HG03280 (cell line): ENCODE results near the gene SH2D1A.
"Not testable (repeated sequence)": the region's sequence is repeated elsewhere in the genome, so short reads cannot be mapped to it uniquely, and the experiment has no call there.

ENCODE experiments used
- ATAC-seq: cut with Tn5 transposase; IDR thresholded peaks from one replicate; pipeline ENCODE4 v1.9.1; 2021; ENCODE audit warnings: mild to moderate bottlenecking, moderate library complexity; ENCODE audit not compliant: unreplicated experiment

SH2D1A gene

DNA sequence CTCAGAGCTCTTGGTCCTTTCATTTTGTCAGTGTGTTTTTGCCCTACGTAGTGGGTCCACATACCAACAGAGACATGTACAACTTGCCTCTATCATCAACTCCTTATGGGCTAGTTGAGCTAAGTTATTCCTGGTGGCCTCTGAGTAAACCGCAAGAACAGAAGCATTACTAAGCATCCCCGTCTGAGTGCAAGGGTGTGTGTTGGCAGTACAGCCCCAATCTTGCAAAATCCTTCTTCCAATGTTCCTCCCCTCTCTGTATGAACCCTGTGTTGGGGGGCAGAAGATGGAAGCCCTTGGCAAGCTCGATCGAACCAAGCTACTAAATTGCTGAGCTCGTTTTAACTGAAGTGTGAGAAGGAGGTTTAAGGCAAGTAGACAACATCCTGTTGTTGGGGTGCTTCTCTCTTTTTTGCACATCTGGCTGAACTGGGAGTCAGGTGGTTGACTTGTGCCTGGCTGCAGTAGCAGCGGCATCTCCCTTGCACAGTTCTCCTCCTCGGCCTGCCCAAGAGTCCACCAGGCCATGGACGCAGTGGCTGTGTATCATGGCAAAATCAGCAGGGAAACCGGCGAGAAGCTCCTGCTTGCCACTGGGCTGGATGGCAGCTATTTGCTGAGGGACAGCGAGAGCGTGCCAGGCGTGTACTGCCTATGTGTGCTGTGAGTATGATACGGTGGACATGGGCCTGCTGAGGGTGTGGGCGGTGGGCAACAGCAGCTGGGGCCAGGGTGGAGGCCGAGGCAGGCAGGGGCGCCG lies at the start of gene SH2D1A:
TSS of gene SH2D1A (plus strand) at position 447 of the 760 bp plus-strand sequence. CDS start at position 527, 80 bp downstream.
- no peak for ATAC-seq

DNA sequence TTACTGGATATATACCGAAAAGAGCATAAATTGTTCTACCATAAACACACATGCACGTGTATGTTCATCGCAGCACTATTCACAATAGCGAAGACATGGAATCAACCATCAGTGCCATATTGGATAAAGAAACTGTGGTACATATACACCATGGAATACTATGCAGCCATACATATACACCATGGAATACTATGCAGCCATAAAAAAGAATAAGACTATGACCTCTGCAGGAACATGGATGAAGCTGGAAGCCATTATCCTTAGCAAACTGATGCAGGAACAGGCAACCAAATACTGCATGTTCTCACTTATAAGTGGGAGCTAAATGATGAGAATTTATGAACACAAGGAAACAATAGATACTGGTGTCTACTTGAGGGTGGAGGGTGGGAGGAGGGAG lies 47.0 kb upstream of the SH2D1A start:
- not testable (repeated sequence) for ATAC-seq

DNA sequence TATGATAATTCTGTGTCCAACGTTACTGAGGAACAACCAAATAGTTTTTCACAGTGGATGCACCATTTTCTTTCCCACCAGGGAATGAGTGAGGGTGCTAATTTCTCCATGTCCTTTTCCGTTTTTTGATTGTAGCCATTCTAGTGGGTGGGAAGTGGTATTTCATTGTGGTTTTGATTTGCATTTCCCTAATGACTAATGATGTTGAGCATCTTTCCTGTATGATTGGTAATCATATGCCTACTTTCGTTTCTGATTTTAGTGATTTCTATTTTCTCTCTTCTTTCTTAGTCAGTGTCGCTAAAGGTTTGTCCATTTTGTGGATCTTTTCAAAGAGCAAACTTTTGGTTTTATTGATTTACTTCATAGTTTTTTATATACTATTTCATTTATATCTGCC lies 46.0 kb upstream of the SH2D1A start:
- no peak for ATAC-seq

DNA sequence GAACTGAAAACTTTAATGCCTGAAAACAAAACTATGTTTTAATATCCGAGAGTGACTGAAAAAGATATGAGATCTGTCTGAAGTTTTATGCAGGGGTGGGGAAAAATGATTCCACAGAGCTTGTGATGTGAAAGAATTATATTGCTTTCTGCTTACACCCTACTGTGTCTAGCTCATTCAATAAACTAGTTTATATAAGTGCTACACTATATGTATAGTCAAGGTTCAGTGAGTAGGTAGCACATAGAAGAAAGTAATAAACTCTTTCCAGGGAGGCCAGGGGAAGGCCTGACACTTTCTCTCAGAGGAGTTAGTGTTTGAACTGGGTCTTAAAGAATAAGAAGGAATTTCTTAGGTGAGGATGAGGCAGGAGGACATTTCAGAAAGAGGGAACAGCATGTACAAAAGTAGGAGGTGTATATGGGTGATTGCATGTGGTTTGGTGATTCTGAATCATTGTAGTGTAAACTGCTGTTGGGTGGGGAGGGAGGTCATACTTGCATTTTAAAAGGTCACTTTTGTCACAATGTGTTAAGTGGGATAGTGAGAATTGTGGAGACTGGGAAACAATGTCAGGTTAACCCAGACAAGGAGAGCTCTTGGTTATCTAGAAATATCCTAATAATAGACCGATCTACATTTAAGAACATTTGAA lies 39.0 kb upstream of the SH2D1A start:
- no peak for ATAC-seq

DNA sequence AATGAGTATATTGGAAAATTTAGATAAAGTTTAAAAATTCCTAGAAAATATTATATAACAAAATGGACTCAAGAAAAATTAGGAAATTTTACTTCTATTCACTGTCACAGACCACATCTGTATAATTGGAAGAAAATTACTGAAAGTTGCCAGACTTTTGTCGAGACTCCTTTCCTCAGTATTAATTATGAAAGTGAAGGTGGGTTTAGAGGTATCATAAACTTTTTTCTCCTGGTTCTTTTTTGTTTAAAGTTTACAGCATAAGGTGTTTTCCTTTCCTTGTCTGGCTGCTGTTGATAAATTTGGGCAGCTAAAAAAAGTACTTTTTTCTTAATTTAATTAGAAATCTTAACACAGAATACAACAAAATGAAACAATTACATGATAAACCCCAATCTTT lies 20.6 kb upstream of the SH2D1A start:
- ATAC-seq = no peak

DNA sequence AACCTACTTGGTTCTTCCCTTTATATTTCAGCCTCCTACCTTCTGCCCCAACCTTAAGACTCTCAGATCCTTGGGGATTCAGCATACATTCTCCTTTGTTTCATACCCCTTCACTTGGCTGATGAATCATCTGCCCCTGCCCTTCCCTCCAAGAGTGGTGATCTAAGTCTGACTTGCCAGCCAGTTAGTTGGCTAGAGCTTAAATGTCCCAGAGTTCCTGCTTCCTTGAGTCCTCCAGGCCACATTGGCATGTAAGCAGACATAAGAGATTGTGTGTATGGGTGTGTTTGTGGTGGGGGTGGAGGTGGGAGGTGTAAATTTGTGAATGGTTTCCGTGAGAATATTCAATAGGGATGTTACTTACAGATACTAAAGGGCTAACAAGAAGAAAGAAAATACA lies 17.6 kb upstream of the SH2D1A start:
- no peak for ATAC-seq

DNA sequence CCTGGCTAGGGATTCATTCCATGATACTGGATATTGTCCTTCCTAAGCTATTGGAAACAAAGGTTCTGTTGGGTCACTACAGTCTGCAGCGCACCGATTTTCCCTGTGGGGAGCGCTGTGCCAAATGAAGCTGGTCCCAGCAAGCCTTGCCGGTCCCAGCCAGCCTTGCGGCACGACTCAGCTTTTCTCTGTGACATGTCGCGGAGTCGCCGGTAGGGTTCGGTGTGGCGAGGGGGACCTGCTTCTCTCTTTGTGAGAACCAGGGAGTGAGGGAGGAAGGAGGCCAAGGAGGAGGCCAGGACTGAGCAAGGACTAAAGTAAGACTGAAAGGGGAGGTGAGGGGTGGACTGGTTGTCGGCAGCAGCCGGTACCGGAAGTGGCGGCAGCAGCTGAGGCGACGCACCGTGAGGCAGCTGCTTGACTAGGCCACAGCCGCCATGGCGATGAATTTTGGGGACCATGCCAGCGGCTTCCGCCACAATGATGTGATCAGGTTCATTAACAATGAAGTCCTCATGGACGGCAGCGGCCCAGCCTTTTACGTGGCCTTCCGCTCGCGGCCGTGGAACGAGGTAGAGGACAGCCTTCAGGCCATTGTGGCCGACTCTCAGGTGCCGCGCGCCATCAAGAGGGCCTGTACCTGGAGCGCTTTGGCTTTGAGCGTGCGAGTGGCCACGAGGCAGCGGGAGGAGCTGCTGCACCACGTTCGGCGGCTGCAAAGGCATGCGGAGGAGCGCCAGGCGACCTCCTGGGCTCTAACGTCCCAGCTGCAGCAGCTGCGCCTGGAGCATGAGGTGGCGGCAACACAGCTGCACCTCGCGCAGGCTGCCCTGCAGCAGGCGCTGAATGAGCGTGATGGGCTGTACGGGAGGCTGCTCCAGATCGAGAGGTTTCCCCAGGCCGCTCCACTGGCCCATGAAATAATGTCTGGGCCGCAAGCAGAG lies 13.6 kb upstream of the SH2D1A start, which contains the start of gene TEX13D:
TSS of gene TEX13D (plus strand) at position 180 of the 944 bp plus-strand sequence. CDS start at position 438, 258 bp downstream.
- ATAC-seq = no peak

DNA sequence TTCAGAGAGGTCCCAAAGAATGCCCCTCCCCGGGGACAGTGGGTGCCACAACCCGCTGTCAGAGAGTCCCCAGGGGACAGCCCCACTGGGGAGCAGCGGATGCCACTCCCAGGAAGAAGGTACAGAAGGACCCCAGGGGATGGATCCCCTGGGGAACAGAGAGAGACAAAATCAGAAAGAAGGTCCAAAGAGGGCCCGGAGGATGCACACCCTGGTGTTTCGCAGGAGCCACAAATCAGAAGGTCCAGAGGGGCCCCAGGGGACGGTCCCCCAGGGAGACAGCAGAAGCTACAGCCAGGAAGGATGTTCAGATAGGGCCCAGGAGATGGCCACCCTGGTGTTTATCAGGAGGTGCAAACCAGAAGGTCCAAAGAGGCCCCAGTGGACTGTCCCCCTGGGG lies 12.5 kb upstream of the SH2D1A start:
- ATAC-seq = no peak

DNA sequence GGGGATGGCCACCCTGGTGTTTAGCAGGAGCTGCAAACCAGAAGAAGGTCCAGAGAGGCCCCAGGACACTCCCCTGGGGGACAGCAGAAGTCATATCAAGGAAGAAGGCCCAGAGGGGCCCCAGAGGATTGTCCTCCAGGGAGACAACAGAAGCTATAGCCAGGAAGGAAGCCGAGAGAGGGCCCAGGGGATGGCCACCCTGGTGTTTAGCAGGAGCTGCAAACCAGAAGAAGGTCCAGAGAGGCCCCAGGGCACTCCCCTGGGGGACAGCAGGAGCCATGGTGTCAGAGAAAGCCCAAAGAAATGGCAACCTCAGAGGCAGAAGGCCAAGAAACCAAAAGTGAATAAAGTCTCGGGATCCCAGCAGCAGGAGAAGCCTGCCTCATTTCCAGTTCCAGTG lies 11.8 kb upstream of the SH2D1A start:
- ATAC-seq = not testable (repeated sequence)

DNA sequence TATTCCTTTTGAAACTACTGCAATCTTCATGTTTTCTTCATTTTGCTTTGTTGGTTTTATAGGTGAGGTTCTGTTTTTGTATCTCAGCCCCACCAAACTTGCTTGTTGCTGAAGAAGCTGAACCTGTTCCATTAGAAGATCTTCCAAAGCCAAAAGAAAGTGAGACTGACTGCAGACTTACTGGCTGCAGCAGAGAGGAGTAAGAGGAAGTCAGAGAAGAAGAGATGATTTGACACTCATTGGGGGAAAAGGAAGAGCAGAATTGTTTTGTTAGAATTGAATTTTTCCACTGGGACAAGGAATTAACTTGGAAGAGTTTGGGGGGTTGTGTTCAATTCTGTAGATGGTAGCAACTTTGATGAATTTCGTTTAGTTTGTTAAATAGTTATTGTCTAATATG lies 10.8 kb upstream of the SH2D1A start:
- ATAC-seq = no peak

DNA sequence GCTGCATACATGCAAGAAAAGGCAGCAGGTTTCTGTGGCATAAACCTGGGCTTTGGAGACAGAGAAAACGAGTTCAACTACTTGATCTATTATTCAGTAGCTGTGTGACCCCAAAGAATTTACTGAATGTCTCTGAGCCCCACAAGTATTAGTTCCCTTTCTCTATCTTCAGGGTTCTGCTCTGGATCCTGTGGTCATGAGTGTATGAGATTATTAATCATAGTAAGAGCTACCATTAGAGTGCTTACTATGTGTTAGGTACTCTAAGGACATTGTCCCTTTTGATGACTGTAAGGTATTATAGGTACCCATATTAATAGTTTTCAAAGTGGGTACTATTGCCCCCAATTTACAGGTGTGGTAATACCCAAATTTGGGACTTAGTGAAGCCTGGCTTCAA lies 8.4 kb upstream of the SH2D1A start:
- no peak for ATAC-seq

DNA sequence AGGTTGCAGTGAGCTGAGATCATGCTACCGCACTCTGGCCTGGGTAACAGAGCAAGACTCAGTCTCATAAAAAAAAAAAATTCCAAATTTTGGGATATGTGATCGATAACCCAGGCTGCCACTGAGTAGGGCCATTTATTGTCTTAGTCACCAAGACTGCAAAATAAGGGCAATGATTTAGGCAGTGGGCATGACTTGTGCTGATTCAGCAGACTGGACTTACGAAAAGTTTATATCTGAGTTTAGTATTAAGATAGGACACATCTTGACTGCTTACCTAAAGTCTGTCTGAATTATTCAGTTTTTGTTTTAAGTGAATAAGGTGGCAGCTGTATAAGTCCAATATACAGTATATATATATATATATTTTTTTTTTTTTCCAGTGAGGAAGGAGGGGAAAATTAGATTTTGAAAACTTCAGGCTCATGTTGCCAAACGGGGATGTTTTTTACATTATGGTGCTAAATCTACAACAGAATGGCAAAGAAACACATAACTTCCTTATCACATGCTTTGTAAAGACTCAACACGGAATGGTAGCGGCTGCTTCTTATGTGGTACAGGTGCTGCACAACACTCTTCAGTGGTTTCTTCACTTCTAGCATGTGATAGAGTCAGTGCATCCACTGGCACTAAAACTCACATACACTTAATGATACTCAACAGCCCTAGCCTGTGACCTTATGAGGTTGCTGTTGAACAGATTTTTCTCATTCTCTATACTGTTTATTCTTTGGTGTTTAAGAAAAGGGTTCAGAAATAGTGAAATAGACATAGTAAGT lies 7.4 kb upstream of the SH2D1A start:
- ATAC-seq = no peak

DNA sequence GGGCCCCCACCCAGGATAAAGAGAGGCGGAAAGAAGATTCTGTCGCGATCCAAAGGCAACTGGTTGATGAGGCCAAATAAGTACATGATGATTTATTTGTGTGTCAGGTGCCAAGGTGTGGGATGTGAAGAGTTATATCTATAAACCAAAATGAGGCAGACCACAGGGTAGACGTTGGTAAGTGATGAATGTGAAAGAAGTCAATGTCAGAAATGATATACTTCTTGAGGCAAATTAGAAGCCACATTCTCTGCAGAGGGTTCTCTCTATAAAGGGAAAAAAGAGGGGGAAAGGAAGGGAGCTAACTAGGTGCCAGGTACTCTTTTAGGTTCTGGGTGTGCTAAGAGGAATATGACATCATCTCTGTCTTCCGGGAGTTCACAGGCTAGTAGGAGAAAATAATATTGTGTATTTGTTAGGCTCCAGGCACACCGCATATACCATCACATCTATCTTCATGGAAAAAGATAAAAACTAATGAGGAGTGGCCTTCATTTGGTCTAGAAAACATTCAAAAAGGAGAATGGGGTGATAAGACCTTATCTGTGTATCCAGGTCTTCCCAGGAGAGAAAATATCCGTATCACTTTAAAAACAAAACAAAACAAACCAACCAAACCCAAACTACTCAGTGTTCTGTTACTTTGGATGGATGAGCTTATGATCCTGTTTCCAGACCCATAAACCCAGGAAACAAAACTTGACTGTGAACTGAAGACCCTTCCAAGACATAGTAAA lies 4.8 kb upstream of the SH2D1A start:
- ATAC-seq = no peak

DNA sequence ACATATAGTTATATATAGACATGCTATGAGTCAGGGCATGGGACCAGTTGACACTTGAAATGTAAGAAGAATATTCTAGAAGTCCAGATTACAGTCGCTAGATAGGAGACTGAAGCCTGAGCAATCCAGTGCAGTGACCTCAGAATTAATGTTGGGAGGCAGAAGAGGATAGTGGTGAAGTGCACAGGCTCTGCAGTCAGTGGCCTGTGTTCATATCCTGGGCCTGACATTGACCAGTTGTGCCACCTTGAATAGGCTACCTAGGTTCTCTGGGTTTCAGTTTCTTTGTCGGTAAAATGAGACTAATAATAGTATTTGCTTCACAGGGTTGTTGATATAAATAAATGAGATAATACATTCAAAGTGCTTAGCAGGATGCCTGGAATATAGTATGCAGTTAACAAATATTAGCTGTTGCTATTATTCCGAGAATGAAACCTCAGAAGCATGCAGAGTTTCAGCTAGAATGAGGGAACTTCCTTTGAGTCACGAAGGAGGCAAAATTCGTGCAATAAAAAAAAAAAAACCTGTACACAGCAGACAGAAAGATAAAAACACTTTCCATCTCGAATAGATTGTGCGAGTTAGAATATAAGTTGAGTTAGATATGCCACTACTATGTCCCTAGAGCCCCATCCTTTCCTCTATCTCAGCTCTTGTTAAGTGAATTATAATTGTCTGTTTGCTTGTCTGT lies 4.0 kb upstream of the SH2D1A start:
- ATAC-seq = no peak

DNA sequence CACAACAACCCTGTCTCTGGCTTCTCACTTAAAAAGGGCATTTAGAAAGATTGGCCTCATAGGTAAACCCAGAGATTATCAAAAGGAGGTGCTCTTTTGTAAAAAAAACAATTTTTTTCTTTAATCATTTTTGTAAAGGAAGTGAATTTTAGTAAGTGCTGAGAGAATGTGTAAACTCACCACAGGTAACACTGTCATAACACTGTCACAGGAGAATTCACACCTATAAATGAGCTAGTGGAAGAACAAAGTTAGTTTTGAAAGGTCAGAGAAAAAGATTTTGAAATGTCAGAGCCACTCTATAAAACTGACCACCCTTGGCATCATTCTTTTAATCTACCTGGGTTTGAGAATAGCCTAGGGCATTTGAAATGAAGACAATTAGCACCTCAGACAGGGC lies 3.3 kb upstream of the SH2D1A start:
- no peak for ATAC-seq

DNA sequence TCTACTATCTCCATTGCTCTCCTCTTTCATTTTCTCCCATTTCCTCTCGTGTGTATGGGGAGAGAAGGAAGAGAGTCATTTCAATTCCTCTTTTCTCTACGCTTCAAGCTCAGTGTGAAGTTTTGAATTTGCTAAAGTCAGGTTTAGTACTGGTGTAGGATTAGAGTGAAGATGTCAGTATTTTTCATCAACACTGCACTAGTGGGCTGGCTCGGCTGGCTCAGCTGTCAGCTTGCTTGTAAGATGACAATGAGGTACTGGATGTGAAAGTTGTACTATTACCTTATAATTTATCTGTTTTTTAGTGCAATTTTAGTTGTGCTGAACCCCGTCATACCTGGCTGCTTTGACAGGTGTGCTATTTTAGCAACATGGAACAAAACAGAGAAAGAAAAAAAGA lies 2.1 kb upstream of the SH2D1A start:
- no peak for ATAC-seq

DNA sequence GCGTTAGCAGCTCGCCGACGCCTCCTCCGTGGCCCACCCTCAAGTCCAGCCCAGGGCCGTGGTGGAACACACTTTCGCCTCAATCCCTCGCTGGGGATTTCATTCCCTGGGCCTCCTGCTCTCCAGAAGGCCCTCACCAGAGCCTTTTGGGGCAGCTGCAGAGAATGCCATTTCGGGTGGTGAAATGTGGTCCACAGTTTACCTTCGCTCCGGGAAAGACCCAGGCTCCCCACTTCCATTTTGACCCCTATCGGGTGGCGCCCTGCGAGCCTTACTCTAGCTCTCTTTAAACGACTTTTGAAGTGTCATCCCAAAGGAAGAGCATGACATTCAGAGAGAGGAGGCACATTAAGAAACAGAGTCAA lies 496 bp downstream of the SH2D1A start:
- ATAC-seq = no peak

DNA sequence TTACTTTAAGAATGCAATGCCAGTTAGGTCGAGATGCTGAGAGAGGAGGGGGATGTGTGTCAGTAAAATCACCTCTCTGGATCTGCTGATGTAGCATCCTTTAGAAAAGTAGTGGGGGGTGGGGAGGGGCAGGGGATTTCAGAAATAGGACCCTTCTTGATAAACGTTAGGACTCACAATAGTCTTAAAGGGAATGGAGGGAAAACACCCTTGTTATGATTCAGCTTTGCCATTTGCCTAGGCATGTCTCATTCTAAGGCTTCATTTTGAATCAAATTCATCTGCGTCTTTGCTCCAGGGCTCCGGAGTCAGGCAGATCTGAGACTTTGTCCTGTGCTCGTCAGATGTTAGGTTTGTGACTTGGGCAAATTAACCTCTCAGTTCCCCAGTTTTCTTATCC lies 879 bp downstream of the SH2D1A start:
- no peak for ATAC-seq

DNA sequence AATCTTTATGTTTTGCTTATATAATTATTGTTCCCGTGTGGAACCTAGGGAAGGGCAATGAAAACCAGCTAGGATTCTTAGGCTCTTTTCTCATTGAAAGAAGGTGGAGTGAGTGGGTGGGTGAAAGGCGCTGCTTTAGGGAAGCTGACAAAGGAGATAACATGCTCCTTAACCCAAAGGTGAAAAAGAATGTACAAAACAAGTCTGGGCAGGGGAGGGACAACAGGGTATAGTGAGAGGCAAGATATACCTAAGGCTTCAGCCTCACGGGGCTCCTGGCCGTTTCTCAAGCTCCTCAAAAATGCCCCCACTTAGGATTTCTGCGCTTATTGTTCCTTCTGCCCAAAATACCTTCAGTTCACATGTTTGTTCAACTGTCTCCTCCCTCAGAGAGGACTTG lies 1.8 kb downstream of the SH2D1A start:
- ATAC-seq = no peak
